H9 (cell line): ENCODE data around the gene INHBB. TPM values are rescaled to one million over a fixed set of nuclear protein-coding genes. Genes with fewer than 3 reads are reported as not detected.

ENCODE experiments used
- DNase-seq: peaks from one replicate; pipeline ENCODE4 v3.0.0-alpha.2; 2017
- H2AFZ ChIP-seq: one replicate; pipeline ENCODE4 v1.6.1; 2013; ENCODE audit warnings: mild to moderate bottlenecking, low read length, control low read depth, moderate library complexity
- H2AK5ac ChIP-seq: 2 replicates; pipeline ENCODE4 v1.6.1; 2013; ENCODE audit warnings: low read length, control low read depth, mixed read lengths; ENCODE audit not compliant: insufficient read length
- H2BK120ac ChIP-seq: one replicate; pipeline ENCODE4 v1.6.1; 2013; ENCODE audit warnings: low read depth, mild to moderate bottlenecking, low read length, control low read depth, inconsistent platforms; ENCODE audit not compliant: poor library complexity, severe bottlenecking
- H2BK12ac ChIP-seq: 2 replicates; pipeline ENCODE4 v1.6.1; 2013; ENCODE audit warnings: low read length, control low read depth, mixed read lengths, low read depth; ENCODE audit not compliant: insufficient read length
- H2BK15ac ChIP-seq: 2 replicates; pipeline ENCODE4 v1.6.1; 2013; ENCODE audit warnings: low read depth, low read length, control low read depth
- H2BK20ac ChIP-seq: one replicate; pipeline ENCODE4 v1.6.1; 2013; ENCODE audit warnings: low read depth, mild to moderate bottlenecking, low read length, control low read depth, inconsistent platforms; ENCODE audit not compliant: poor library complexity, severe bottlenecking
- H2BK5ac ChIP-seq: 2 replicates; pipeline ENCODE4 v1.6.1; 2013; ENCODE audit warnings: low read length, control low read depth, mixed read lengths; ENCODE audit not compliant: insufficient read length
- H3K14ac ChIP-seq: 2 replicates; pipeline ENCODE4 v1.6.1; 2013; ENCODE audit warnings: low read length, control low read depth; ENCODE audit not compliant: insufficient read depth
- H3K18ac ChIP-seq: 2 replicates; pipeline ENCODE4 v1.6.1; 2013; ENCODE audit warnings: low read depth, mild to moderate bottlenecking, mixed read lengths, low read length, control low read depth; ENCODE audit not compliant: insufficient read length
- H3K23ac ChIP-seq: 2 replicates; pipeline ENCODE4 v1.6.1; 2013; ENCODE audit warnings: low read length, control low read depth, mixed read lengths, low read depth; ENCODE audit not compliant: insufficient read length
- H3K23me2 ChIP-seq: 2 replicates; pipeline ENCODE4 v1.6.1; 2013; ENCODE audit warnings: low read depth, mild to moderate bottlenecking, mixed read lengths, low read length, control low read depth; ENCODE audit not compliant: insufficient read length, poor library complexity, severe bottlenecking
- H3K27ac ChIP-seq: 2 replicates; pipeline ENCODE4 v1.5.1; 2013; ENCODE audit warnings: low read length, control low read depth, mixed read lengths, low read depth; ENCODE audit not compliant: insufficient read length
- H3K27me3 ChIP-seq: 2 replicates; pipeline ENCODE4 v1.6.1; 2013; ENCODE audit warnings: low read length, control low read depth, inconsistent platforms; ENCODE audit not compliant: insufficient read depth
- H3K4ac ChIP-seq: 2 replicates; pipeline ENCODE4 v1.6.1; 2013; ENCODE audit warnings: low read depth, mild to moderate bottlenecking, control low read depth, inconsistent platforms, low read length, moderate library complexity
- H3K4me1 ChIP-seq: 2 replicates; pipeline ENCODE4 v1.6.1; 2013; ENCODE audit warnings: low read length, control low read depth, inconsistent platforms; ENCODE audit not compliant: insufficient read depth
- H3K4me2 ChIP-seq: 2 replicates; pipeline ENCODE4 v1.6.1; 2013; ENCODE audit warnings: low read length, control low read depth, mixed read lengths; ENCODE audit not compliant: insufficient read length, insufficient read depth
- H3K56ac ChIP-seq: 2 replicates; pipeline ENCODE4 v1.6.1; 2013; ENCODE audit warnings: low read depth, mild to moderate bottlenecking, mixed read lengths, low read length, control low read depth; ENCODE audit not compliant: insufficient read length
- H3K79me1 ChIP-seq: 2 replicates; pipeline ENCODE4 v1.6.1; 2013; ENCODE audit warnings: low read depth, mild to moderate bottlenecking, moderate library complexity, low read length, control low read depth, inconsistent platforms; ENCODE audit not compliant: insufficient read depth, poor library complexity, severe bottlenecking
- H3K79me2 ChIP-seq: 2 replicates; pipeline ENCODE4 v1.6.1; 2013; ENCODE audit warnings: low read length, control low read depth, inconsistent platforms; ENCODE audit not compliant: insufficient read depth
- H3K9ac ChIP-seq: 2 replicates; pipeline ENCODE4 v1.6.1; 2013; ENCODE audit warnings: low read length, control low read depth, mixed read lengths; ENCODE audit not compliant: insufficient read length; ENCODE audit errors: extremely low read depth
- H3K9me3 ChIP-seq: one replicate; pipeline ENCODE4 v1.6.1; 2013; ENCODE audit warnings: low read depth, low read length, inconsistent platforms; ENCODE audit not compliant: control insufficient read depth
- H3T11ph ChIP-seq: one replicate; pipeline ENCODE4 v1.6.1; 2013; ENCODE audit warnings: mild to moderate bottlenecking, low read length, control low read depth, inconsistent platforms
- H4K20me1 ChIP-seq: one replicate; pipeline ENCODE4 v1.6.1; 2013; ENCODE audit not compliant: control insufficient read depth, insufficient read length, insufficient read depth
- H4K5ac ChIP-seq: 2 replicates; pipeline ENCODE4 v1.6.1; 2013; ENCODE audit warnings: low read depth, mild to moderate bottlenecking, mixed read lengths, low read length, control low read depth; ENCODE audit not compliant: insufficient read length
- H4K8ac ChIP-seq: replicated peaks from 2 replicates; pipeline ENCODE4 v1.6.1; 2013; ENCODE audit warnings: low read length, control low read depth, mixed read lengths, low read depth; ENCODE audit not compliant: insufficient read length
- H4K91ac ChIP-seq: 2 replicates; pipeline ENCODE4 v1.6.1; 2013; ENCODE audit warnings: low read depth, mild to moderate bottlenecking, moderate library complexity, mixed read lengths, low read length, control low read depth; ENCODE audit not compliant: insufficient read length
- H3K27ac Mint-ChIP-seq, 3 experiments: 2 replicates in 2 of 3; 3 replicates in 1 of 3; pipeline ENCODE4 v1.8.0; 2020 to 2021; ENCODE audit warnings: mixed read lengths in 3 of 3, mild to moderate bottlenecking in 1 of 3, moderate library complexity in 1 of 3
- H3K27me3 Mint-ChIP-seq: 2 replicates; pipeline ENCODE4 v1.8.0; 2021; ENCODE audit warnings: low read depth, mild to moderate bottlenecking, moderate library complexity, mixed read lengths
- H3K36me3 Mint-ChIP-seq, 3 experiments: 2 replicates in 2 of 3; 3 replicates in 1 of 3; pipeline ENCODE4 v1.8.0; 2020 to 2021; ENCODE audit warnings: low read depth in 3 of 3, mixed read lengths in 3 of 3; ENCODE audit not compliant: insufficient read depth in 1 of 3
- H3K4me1 Mint-ChIP-seq, 2 experiments: 2 replicates each; pipeline ENCODE4 v1.8.0; 2020; ENCODE audit warnings: mixed read lengths in 2 of 2
- H3K4me3 Mint-ChIP-seq, 2 experiments: 2 replicates in 1 of 2; 3 replicates in 1 of 2; pipeline ENCODE4 v1.8.0; 2020 to 2021; ENCODE audit warnings: mild to moderate bottlenecking in 2 of 2, mixed read lengths in 2 of 2, moderate library complexity in 1 of 2
- H3K9me3 Mint-ChIP-seq, 2 experiments: 2 replicates in 1 of 2; 3 replicates in 1 of 2; pipeline ENCODE4 v1.8.0; 2020; ENCODE audit warnings: mild to moderate bottlenecking in 2 of 2, mixed read lengths in 2 of 2, moderate library complexity in 1 of 2
- WGBS: extraction: QIAGEN DNeasy Blood & Tissue Kit; methylation state at CpG from one replicate; pipeline ENCODE4 v1.1.7; 2013; ENCODE audit warnings: missing lambda C conversion rate, low lambda C conversion rate, mixed read lengths; ENCODE audit not compliant: insufficient read length; ENCODE audit errors: extremely low coverage; 5-methylcytosine and 5-hydroxymethylcytosine counted together
- total RNA-seq: library from RNA; stranded (reverse); gene quantifications from 2 replicates; pipeline ENCODE4 v1.2.1, GENCODE V29; 2021
- TF ChIP-seq, protein P1 (sequence below): fragments of 200-600 bp; sonication (generic); conservative IDR thresholded peaks from 3 replicates; pipeline ENCODE4 v1.8.0; 2021; ENCODE audit warnings: antibody characterized with exemption, mild to moderate bottlenecking

INHBB gene
- total RNA-seq, 1 experiment from 2014 or later = 0.13 TPM

DNA sequence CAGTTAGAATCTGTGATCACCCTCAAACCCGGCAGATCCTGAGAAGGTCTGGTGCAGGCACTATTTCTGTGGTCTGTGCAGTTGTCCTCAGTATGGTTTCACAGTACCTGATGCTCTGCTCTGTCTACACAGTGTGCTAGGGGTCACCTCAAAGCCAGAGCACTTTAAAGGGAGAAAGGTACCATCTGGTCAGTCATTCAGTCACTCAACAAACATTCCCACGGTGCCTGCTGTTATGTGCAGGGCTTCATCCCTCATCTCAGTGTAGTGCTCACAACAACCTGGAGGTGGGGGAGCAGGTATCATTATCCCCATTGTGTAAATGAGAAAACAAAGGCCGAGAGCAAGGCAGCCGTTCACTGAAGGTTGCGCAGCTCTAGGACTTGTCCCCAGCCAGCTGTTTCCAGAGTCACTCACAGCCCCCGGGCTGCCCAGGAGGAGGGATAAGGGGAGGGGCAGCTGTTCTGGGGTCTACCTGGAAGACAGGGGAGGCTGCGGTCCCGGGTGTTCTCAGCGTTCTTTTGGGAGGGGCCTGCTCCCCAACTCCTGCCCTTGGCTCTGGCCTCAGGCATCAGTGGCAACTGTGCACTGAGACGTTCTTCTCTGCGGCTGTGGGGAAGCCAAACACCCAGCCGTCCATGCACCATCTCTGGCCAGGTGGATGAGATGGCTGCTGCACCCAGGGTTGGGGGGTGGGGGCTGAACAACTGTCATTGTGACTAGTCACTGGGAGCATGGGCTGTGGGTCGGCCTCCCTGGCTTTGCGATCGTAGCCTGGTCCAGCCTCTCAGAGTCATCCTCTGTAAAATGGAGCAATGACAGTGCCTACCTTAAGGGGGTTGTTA is 9.2 kb downstream of the INHBB start:
- no peak overlapping the region for H2BK12ac ChIP-seq

More for the DNA sequence above, 9.2 kb downstream of the INHBB start:
- Histone ChIP-seq H4K5ac (no peak overlapping the region), H3K27ac (no peak overlapping the region), H3K56ac (no peak overlapping the region), H3K4me1 (no peaks in the 10 kb centered on the region), H3K18ac (no peak overlapping the region), H2BK20ac (no peak overlapping the region), H3K4ac (no peak overlapping the region), H3K4me2 (no peak overlapping the region), H3K9me3 (no peaks in the 10 kb centered on the region), H3K79me2 (no peaks in the 10 kb centered on the region), H2BK5ac (no peak overlapping the region), H4K91ac (no peak overlapping the region), H3T11ph (no peak overlapping the region), H2BK120ac (no peak overlapping the region), H3K79me1 (no peaks in the 10 kb centered on the region), H3K27me3 (no peaks in the 10 kb centered on the region; the same call in 1 of the 2 replicates), H2BK15ac (no peak overlapping the region), H3K14ac (no peak overlapping the region), H4K20me1 (peaks cover 2% of the 10 kb centered on the region), H2AK5ac (no peak overlapping the region), H3K9ac (no peak overlapping the region), H3K23me2 (no peaks in the 10 kb centered on the region), H4K8ac (no peak overlapping the region), H2AFZ (no peak overlapping the region), H3K23ac (no peak overlapping the region)
- Mint-ChIP-seq H3K27ac (no peak overlapping the region; a peak in 1 of 7 replicates), H3K36me3 (peaks cover 0 to 3% (median 0%) of the 10 kb centered on the region in 3 experiments; a peak in 1 of 7 replicates), H3K27me3 (peaks cover 96% of the 10 kb centered on the region), H3K4me3 (no peak overlapping the region), H3K4me1 (peaks cover 5 to 27% of the 10 kb centered on the region in 2 experiments), H3K9me3 (peaks cover 0 to 2% of the 10 kb centered on the region in 2 experiments; a peak in 1 of 5 replicates)
- TF ChIP-seq, protein P1, sequence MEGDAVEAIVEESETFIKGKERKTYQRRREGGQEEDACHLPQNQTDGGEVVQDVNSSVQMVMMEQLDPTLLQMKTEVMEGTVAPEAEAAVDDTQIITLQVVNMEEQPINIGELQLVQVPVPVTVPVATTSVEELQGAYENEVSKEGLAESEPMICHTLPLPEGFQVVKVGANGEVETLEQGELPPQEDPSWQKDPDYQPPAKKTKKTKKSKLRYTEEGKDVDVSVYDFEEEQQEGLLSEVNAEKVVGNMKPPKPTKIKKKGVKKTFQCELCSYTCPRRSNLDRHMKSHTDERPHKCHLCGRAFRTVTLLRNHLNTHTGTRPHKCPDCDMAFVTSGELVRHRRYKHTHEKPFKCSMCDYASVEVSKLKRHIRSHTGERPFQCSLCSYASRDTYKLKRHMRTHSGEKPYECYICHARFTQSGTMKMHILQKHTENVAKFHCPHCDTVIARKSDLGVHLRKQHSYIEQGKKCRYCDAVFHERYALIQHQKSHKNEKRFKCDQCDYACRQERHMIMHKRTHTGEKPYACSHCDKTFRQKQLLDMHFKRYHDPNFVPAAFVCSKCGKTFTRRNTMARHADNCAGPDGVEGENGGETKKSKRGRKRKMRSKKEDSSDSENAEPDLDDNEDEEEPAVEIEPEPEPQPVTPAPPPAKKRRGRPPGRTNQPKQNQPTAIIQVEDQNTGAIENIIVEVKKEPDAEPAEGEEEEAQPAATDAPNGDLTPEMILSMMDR = no peak
- DNase-seq = no peak
- WGBS = no CpG with 5 or more reads among the region's 15 CpGs
